GM12873 (cell line): ENCODE data around the gene AFG3L2.

Experiments
- TF ChIP-seq, protein P1 (sequence below): IDR thresholded peaks from 2 replicates; pipeline ENCODE4 v1.5.1; 2012; ENCODE audit warnings: low read depth, mild to moderate bottlenecking, moderate library complexity, low read length, control low read depth; ENCODE audit not compliant: insufficient read depth; ENCODE audit errors: missing control alignments

Gene AFG3L2

DNA sequence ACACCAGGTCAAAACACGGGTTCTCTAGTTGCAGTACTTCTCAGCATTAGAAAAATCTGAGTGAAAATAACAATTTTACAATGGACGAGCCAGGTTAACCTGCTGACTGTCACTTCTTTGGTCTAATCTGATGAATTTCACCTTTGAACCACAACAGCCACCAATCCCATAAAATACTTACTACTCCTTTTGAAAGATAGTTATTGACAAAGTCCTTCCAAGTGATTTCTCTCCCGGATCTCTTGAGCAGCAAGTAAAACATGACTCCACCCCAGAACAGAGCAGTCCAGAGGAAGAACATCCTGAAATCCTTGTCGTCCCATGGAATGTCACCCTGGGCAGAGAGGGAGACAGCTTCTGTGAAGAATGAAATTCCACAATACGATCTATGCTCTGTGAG is 10.2 kb downstream of the AFG3L2 start:
- TF ChIP-seq, protein P1, sequence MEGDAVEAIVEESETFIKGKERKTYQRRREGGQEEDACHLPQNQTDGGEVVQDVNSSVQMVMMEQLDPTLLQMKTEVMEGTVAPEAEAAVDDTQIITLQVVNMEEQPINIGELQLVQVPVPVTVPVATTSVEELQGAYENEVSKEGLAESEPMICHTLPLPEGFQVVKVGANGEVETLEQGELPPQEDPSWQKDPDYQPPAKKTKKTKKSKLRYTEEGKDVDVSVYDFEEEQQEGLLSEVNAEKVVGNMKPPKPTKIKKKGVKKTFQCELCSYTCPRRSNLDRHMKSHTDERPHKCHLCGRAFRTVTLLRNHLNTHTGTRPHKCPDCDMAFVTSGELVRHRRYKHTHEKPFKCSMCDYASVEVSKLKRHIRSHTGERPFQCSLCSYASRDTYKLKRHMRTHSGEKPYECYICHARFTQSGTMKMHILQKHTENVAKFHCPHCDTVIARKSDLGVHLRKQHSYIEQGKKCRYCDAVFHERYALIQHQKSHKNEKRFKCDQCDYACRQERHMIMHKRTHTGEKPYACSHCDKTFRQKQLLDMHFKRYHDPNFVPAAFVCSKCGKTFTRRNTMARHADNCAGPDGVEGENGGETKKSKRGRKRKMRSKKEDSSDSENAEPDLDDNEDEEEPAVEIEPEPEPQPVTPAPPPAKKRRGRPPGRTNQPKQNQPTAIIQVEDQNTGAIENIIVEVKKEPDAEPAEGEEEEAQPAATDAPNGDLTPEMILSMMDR = no peak

DNA sequence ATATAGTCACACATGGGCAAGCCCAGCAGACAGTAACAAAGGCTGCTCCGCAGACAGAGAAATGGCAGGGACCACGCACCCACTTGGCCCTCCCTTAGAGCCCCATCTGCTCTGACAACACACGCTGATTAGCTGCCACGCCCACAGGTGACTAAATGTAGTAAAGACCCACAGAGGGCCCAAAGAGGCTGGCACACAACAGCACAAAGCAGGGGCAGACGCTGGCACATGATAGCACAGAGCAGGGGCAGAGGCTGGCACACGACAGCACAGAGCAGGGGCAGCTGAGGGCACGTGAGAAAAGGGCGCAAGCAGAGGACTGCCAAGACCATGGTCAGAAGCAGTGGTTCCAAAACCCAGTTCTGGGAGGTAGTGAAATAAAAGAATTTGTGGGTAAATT is 10.6 kb downstream of the AFG3L2 start:
- TF ChIP-seq, protein P1 = no peak

DNA sequence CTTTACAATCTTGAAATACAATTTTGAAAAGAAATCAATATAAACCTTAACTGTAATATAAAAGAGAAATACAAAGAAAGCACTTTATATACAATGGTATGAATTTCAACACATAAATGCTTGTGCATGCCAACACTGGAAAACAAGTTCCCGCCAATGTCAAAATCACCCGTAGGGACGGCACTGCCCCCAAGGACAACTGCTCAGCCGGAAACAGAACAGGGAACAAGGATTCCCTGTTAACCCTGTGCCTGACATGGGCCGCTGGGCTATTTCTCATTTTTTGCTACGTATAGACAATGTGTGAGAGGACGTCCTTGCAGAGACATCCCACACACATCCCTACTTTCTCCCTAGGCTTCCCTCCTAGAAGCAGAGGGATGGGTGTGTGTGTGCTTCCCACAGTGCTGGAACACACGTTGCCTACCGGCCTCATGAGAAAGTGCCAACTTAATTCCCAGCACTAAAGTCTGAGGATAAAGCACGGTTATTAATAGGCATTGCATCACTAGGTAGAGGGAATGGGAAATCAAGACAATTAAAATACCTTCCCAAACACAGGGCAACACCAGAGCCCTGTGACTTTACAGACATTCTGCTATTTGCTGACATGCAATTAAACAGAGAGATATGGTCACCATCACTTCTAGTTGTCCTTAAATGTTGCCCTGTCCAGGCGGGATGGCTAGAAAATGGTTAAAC is 14.4 kb downstream of the AFG3L2 start:
- TF ChIP-seq, protein P1 = no peak

DNA sequence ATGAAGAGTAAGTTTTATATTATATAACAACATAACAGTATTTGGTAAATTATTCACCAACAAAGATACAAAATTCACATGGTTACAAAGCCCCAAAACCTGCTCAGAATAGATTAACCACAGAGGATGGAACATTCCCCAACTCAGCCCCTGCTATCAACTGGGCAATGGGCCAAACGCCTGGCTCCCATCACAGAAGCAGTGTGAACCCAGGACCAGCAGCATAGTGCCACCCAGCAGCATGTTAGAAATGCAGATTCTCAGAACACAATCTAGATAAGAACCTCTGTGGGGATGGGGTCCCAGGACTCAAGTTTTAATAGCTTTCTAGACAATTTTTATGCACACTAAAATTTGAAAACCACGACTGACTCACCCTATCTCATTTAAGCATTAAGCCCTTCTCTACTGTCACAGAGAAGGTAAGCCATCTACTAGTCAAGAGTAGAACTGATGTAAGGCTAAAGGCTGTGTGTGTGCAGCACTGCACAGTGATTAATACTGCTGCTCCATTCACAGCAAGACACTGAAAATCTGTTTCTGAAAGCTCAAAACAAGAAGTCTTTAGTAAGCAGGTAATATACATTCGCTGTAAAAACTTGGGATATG is 15.2 kb downstream of the AFG3L2 start:
- TF ChIP-seq, protein P1 = no peak

DNA sequence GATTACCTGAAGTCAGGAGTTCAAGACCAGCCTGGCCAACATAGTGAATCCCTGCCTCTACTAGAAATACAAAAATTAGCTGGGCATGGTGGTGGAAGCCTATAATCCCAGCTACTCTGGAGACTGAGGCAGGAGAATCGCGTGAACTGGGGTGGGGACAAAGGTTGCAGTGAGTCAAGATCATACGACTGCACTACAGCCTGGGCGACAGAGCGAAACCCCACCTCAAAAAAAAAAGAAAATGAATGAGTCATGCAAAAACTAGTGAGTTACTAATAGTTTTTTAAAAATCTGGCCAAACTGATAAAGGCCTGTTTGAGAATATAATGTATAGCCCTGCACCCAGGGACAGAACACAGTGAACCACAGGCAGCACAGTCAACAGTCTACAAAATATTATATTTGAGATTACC is 17.5 kb downstream of the AFG3L2 start:
- TF ChIP-seq, protein P1 = no peak

DNA sequence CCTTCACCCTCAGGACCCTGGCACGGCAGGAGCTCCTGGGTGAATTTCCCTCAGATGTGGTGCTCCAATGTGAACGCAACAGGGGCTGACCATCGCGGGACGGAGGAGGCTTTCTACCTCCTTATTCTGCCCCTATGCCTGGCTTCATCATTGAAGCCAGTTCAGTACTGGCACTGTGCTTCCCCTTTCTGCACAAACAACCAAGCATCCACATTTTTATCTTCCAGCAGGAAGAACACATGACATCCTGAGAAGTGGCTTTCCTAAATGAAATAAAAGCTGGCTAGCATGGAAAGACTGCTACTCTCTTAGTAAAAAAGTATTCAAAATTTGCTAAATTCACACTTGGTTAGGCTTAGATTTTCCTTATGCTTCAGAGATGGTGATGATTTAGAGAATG is 24.8 kb downstream of the AFG3L2 start:
- TF ChIP-seq, protein P1 = no peak

DNA sequence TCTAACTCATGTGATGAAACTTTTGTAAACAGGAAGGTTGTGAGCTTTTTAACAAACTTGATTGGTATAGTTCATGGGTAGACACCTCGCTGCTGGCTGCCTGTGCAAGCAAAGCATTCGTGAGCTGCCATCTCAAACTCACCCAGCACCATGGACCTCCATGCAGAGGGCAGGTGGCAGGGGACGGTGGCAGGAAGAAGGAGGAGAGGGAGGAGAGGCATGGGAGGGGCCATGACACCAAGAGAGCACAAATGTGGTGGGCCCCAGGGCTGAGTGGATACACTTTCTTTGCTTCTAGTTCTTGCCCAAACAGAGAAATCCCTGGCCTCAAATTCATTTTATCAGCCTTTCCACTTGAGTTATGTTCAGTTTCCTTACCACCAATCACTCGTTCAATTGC is 29.1 kb downstream of the AFG3L2 start:
- TF ChIP-seq, protein P1 = no peak

DNA sequence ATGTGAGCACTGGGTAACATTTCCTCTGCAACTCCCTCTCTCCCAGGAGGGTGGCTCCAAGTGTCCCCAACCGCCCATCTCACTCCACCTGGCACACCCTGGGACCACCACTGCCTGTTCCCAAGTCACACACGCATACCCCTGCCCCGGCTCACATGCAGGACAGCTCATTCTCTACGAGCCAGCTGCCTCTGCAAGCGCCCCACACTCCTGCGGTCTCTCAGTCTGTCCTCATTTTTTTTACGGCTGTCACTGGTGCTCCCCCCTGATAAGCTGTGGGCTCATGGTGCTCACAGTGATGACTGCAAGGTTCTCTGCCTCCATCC is 30.8 kb downstream of the AFG3L2 start:
- TF ChIP-seq, protein P1 = no peak
